Non-pigmented ciliary epithelial cell (primary cell): ENCODE data around the gene PDE9A.
"Not testable (repeated sequence)": the region's sequence is repeated elsewhere in the genome, so short reads cannot be mapped to it uniquely, and the experiment has no call there.

Source experiments
- DNase-seq: peaks from one replicate; pipeline ENCODE4 v3.0.0-alpha.2; 2010; ENCODE audit warnings: low read depth

Gene PDE9A

DNA sequence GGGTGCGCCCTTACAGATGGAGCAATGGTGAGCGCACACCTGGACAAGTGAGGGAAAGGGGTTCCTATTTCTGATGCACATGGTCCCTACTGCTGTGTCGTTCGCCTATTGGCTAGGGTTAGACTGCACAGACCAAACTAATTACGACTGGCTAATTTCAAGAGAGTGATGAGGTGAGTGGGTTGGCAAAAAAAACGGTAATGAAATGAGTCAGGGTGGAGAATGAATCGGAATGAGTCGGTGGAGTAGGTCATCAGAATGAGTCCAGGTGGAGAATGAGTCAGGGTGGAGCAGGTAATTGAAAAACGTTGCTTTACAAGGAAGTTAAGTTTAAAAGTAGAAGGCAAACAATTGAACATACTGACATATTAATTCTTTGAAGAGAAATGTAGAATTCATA lies 146.1 kb downstream of the PDE9A start:
- no peak for DNase-seq

DNA sequence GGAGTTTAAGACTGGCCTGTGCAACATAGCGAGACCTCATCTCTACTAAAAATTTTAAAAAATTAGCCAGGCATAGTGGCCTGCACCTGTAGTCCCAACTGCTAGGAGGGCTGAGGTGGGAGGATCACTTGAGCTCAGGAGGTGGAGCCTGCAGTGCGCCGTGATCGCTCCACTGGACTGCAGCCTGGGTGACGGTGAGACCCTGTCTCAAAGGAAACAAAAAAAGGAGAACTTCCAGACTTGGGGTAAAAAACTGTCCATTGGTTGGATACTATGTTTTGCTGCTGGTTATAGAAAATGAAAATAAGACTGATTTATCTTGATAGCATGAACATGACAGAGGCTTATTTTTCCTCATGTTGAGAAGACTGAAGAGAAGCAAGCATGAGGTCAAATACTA lies 146.5 kb downstream of the PDE9A start:
- DNase-seq, result no peak

DNA sequence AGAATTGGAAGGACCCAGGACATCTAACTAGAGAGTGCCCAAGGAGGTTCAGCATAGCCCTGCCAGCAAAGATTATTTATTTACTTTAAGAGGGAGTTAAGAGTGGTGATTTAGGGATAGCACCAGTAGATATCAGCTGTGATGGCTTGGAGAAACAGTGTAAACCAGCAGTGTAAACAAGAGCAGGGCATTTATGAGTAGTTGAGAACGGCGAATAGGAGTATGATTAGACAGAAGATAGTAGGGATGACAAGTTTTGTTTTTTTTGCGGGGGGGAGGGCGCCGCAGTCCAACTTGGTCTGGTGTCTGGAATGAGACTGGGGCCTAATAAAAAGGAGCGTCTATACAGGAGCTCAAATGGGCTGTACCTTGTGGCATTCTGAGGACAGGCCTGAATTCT lies 148.2 kb downstream of the PDE9A start:
- DNase-seq, result not testable (repeated sequence)

DNA sequence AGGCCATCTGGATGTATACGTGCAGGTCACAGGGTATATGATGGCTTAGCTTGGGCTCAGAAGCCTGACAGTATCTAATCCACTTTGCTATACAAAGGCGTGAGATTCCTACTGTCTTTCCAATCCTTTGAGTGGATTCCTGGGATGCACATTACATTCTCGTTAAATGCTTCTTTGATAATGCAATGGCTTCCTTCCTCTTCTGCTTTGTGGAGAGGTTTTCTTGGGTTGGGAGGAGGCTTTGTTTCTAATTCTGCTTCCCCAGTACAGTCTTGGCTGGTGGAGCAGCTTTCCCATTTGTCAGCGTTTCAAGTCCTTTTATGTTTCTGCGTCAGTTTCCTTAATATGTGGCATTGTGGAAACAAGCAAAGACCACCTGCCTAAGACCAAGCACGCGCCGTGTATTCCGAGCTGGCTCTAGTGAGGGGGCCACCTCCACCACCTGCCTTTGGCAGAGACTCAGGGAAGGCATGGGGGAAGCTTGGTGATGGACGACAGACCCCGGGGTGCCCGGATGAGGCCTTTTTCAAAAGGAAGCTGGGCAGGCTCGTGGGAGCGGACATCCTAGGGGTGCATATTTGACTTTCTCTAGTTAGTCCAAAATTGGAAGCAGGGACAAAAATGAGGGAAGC lies 153.2 kb downstream of the PDE9A start:
- DNase-seq, result no peak

DNA sequence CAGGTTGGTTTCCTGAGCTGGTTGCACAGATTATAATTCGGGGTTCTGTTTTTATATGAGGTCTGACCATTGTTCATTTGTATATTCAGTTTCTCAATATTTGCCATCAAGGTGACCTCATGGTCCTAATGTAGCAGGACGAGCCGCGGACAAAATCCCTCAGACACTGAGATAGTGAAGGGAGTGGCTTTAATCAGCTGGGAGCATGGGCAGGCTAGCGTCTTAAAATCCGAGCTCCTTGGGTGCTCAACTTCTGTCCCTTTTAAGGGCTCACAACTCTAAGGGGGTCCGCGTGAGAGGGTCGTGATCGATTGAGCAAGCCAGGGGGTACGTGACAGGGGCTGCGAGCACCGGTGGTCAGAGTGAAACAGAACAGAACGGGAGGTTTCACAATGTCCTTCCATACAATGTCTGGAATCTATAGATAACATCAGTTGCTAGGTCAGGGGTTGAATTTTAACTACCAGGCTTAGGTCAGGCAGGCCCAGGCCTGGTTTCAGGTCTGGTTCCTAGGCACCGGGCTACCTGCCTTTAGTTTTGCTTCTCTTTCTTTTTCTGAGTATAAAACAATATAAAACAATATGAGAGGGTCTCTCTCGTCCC lies 154.0 kb downstream of the PDE9A start:
- not testable (repeated sequence) for DNase-seq

DNA sequence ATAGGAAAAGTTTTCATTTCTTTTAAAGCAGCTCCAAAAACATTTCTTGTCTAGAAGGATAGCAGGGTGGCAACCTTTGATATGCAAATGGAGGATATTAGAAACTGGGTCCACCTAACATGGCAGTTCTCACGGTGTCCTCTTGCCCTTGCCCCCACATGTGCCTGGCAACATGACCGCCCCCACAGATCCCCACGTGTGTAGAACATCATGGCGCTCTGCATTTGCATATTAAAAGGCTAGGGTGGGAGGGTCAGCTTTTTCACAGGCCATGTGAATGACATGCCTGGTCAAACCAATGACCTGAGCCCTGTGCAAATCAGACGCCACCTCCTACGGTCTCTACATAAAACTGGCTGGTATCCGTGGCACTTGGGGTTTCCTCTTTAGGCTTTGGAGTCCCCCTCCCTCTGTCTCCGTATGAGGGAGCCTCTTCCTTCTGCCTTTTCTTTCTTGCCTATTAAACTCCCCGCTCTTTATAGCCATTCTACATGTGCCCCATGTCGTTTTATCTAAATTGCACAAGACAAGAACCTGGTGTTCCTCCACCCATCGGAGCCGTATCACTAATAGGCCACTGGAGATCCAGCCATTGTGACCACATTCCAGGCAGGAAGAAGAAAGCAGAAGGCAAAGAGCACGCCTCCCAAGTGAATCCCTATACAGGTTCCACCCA lies 154.7 kb downstream of the PDE9A start:
- no peak for DNase-seq

DNA sequence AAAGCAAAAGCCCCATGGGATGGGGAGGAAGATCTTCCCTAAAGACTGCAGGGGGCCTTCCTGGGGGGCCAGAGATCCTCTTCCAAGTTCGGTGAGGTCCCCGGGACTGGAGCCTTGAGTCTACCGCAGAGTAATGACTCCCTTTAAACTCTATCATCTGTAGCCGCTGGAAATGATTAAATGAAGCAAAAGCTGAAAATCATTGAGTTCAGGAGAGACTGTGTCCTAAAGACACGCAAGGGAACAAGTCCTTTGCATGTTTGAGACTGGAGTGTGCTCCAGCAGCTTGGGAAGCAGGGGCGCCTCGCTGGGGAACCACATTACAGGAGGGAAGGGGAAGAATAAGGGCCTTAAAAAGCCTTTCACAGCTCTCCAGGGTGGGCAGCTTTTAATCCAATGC lies 155.8 kb downstream of the PDE9A start:
- DNase-seq, result no peak

DNA sequence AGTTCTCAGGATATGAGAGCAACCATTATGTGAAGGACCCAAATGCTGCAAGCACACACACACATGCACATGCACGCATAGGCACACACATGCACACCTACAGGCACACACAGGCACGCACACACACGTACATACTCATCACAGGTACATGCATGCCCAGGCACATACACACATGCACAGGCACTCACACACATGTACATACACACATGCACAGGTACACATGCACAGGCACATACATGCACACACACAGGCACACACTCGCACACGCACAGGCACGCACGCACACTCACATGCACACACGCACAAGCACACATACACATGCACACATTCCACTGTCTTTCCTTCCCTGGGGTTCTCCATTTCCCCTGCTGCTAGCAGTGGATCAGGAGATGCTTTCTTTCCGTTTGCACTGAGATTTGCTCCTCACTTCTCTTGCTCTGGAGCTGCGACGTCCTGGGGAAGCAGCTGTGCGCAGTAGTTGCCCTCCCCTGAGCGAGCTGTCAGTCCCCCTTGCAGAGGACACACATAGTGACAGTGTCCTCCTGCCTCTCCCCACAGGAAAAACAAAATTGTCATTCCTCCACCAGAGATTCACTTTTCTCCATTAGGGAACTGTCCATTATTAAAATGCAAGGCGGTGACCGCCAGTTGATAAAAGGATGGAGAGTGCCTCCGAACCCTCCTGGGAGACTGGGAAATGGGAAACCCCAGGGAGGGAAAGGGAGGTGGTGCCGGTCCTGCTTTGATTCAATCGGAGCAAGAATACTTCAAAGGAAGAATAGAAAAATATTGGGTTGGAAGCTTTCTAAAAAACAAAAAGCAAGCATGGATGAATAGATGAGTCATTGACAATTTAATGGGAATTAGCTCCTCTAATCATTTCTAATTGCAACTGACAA lies 156.4 kb downstream of the PDE9A start:
- DNase-seq, result no peak

DNA sequence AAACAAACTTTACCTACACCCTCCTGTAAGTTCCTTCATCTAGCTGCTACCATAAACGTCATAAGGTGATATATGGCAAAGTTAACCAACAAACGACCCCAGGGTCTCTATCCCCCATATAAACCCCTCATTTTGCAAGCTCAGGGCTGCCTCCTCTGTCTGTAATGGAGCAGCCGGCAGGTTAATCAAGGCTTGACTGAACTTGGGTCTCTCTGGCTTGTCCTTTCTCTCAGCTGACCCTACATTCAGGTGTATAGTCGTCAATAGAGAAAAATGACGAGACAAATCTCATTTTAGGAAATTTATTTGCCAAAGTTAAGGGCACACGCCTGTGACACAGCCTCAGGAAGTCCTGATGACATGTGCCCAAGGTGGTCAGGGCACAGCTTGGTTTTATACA lies 158.5 kb downstream of the PDE9A start:
- DNase-seq, result no peak

DNA sequence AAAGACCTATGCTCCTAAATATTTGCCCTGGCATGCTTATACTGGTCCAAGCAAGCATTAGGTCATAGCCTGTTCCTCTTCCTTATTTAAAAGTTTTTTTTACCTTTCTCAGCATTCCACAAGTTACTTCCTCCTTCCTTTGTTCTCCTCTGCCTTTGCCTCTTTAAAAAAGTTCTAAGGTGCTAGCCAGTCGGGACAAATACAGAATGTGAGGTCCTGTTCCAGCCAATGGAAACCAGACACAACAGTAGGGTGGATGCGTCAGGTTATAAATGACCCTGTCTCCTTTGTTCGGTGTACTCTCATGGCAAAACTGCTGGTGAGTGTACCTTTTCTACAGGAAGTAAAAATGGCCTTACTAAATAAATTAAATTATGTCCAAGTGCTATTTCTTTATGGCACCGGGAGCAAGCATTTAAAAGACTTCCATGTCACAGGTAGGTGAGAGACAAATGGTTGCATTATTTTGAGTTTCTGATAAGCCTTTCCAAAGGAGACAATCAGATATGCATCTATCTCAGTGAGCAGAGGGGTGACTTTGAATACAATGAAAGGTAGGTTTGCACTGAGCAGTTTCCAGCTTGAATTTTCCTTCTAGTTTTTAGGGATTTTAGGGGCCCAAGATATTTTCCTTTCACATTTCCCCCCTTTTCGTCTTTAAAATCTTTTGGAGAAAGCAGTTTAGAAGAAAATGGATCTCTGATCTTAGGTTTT lies 159.3 kb downstream of the PDE9A start:
- DNase-seq, result not testable (repeated sequence)

DNA sequence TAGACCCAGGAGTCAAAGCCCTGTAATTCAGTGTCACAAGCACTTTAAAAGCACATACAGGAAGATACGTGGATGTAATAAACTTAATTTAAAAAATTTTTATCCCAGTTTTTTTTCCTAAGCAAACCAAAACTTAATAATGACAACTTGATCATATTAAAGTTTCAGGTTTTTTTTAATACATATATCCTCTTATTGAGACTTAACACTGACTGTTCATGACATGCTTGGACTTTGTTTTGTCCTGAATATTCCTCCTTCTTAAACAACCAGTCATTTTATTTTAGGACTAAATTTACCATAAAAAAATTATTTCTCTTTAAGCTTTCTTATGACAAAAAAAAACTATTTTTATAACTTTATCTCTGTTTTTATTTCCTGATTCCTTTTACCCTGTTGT lies 161.8 kb downstream of the PDE9A start:
- no peak for DNase-seq

DNA sequence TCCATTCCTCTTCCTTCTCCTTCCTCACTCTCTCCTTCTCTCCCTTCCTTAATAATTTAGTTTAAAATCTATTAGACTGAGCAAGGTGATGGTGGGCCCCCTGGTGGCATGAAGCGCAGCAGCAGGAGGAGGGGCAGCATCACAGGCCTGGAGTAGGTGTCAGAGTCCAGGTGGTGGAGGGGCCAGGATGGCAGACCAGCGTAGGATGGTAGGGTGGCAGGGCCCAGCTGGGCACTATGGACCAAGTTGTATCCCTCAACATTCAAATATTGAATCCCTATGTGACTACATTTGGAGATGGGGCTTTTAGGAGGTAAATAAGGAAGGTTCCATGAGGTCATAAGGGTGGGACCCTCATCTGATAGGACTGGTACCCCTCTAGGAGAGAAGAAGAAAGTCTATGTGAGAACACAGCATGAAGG lies 164.9 kb downstream of the PDE9A start:
- DNase-seq, result no peak

DNA sequence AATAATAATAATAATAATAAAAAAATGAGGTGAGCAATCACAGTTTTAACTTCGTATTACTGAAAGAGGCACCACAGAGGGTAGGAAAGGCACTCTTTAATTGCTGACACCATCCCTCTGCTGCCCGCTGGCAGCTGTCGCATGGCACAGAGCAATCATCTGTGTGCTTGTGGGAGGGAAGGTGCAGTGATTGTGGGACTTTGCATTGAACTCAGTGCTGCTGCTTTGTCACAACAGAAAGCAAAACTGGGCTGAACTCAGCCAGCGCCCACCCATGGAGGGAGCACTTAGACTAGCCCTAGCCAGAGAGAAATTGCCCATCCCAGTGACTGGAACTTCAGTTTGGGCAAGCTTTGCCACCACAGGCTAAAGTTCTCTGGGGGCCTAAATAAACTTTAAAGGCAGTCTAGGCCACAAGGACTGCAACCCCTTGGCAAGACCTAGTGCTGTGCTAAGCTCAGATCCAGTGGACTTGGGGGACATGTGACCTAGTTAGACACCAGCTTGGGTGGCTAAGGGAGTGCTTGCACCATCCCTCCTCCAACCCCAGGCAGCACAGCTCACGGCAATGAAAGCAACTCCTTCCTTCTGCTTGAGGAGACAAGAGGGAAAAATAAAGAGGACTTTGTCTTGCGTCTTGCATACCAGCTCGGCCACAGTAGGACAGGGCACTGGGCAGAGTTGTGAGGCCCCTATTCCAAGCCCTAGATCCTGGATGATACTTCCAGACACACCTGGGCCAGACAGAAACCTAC lies 166.6 kb downstream of the PDE9A start:
- DNase-seq, result no peak

DNA sequence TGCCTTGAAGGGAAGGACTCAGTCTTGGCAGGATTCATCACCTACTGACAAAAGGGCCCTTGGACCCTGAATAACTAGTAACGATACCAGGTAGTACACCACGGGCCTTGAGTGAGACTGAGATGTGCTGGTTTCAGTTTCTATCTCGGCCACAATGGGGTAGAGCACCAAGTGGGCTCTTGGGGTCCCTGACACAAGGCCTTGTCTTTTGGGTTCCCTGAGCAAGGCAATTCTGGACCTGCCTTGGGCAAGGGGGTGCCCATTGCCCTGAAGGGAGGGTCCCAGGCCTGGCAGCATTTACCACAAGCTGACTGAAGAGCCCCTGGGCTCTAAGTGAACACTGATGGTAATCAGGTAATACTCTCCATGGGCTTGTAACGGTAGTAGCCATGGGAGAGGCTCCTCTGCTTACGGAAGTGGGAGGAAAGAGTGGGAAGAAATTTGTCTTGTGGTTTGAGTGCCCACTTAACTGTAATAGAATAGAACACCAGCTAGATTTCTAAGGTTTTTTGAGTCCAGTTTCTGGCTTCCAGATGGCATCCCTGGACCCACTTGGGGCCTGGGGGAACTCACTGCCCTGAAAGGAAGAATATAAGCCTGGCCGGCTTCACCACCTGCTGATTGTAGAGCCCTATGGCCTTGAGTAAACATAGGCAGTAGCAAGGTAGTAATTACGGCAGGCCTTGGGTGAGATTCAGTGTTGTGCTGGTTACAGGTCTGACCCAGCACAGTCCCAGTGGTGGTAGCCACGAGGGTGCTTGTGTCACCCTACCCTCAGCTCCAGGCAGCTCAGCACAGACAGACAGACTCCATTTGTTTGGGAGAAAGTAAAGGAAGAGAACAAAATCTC lies 167.4 kb downstream of the PDE9A start:
- DNase-seq, result no peak
